Glomerular visceral epithelial cell (primary cell): ENCODE results near the gene GGNBP2.
"Not testable (repeated sequence)": the region's sequence is repeated elsewhere in the genome, so short reads cannot be mapped to it uniquely, and the experiment has no call there.

Experiments used
- DNase-seq: peaks from one replicate; pipeline ENCODE4 v3.0.0-alpha.2; 2016; ENCODE audit errors: extremely low spot score

The GGNBP2 gene

GRCh38 chr17:36602030-36602748 lies 57.5 kb downstream of the GGNBP2 start:
- DNase-seq, result peak; percentile 22

GRCh38 chr17:36602924-36603384 lies 58.2 kb downstream of the GGNBP2 start:
- peak; percentile 78 for DNase-seq

- DNase-seq, result not testable (repeated sequence)
These were observed 60.3 kb downstream of the GGNBP2 start for GRCh38 chr17:36605028-36605427.

- DNase-seq, result no peak
These were observed 63.6 kb downstream of the GGNBP2 start for GRCh38 chr17:36608280-36608679.

- peak; percentile 35 for DNase-seq
These were observed 64.2 kb downstream of the GGNBP2 start for GRCh38 chr17:36608794-36609497.

GRCh38 chr17:36609498-36609862 lies 64.8 kb downstream of the GGNBP2 start:
- DNase-seq, result no peak

- DNase-seq, result no peak
These were observed 65.8 kb downstream of the GGNBP2 start for GRCh38 chr17:36610474-36610873.

- DNase-seq, result peak; percentile 34
These were observed 66.8 kb downstream of the GGNBP2 start for GRCh38 chr17:36611345-36612072.

- no peak for DNase-seq
These were observed 67.6 kb downstream of the GGNBP2 start for GRCh38 chr17:36612323-36612722.

- DNase-seq, result no peak
These were observed 68.4 kb downstream of the GGNBP2 start for GRCh38 chr17:36613155-36613554.

- no peak for DNase-seq
These were observed 69.4 kb downstream of the GGNBP2 start for GRCh38 chr17:36614081-36614480.

GRCh38 chr17:36614933-36615332 lies 70.2 kb downstream of the GGNBP2 start:
- DNase-seq, result no peak

GRCh38 chr17:36616061-36617029 lies 71.6 kb downstream of the GGNBP2 start:
- DNase-seq, result no peak

GRCh38 chr17:36617773-36618172 lies 73.1 kb downstream of the GGNBP2 start:
- DNase-seq, result no peak

GRCh38 chr17:36623281-36623680 lies 78.6 kb downstream of the GGNBP2 start:
- DNase-seq, result no peak

GRCh38 chr17:36625188-36625587 lies 80.5 kb downstream of the GGNBP2 start:
- no peak for DNase-seq

GRCh38 chr17:36627101-36627500 lies 82.4 kb downstream of the GGNBP2 start:
- DNase-seq, result no peak

GRCh38 chr17:36628576-36628975 lies 83.9 kb downstream of the GGNBP2 start:
- no peak for DNase-seq

GRCh38 chr17:36629252-36629847 lies 84.6 kb downstream of the GGNBP2 start:
- peak; percentile 76 for DNase-seq

- DNase-seq, result no peak
These were observed 85.3 kb downstream of the GGNBP2 start for GRCh38 chr17:36629970-36630502.

GRCh38 chr17:36631022-36631421 lies 86.3 kb downstream of the GGNBP2 start:
- no peak for DNase-seq
